GM18951 (cell line): ENCODE measurements around the gene KIAA0825.

ENCODE experiments used
- POLR2A ChIP-seq: IDR thresholded peaks from 4 replicates; pipeline ENCODE4 v1.6.1; 2011; ENCODE audit warnings: mild to moderate bottlenecking; ENCODE audit not compliant: insufficient read length, insufficient read depth; ENCODE audit errors: extremely low read depth
- in situ Hi-C: fragments of 300-500 bp; cut with MboI; formaldehyde crosslinking; loops from one replicate; pipeline ENCODE4 v1.12.0; 2022; ENCODE audit warnings: low sequenced_read_pairs, mixed read lengths, inconsistent platforms; ENCODE audit not compliant: unreplicated experiment

KIAA0825 gene

GRCh38 chr5:94470802-94471201 lies 147.6 kb downstream of the KIAA0825 start:
- in situ Hi-C loops, result no loop called here
- TF ChIP-seq POLR2A, result no peak

- in situ Hi-C loops, result no loop called here
- TF ChIP-seq POLR2A, result no peak
These were observed 148.5 kb downstream of the KIAA0825 start for GRCh38 chr5:94469894-94470329.

GRCh38 chr5:94467954-94468930 lies 150.2 kb downstream of the KIAA0825 start:
- in situ Hi-C loops, result no loop called here
- no peak for TF ChIP-seq POLR2A

DNA sequence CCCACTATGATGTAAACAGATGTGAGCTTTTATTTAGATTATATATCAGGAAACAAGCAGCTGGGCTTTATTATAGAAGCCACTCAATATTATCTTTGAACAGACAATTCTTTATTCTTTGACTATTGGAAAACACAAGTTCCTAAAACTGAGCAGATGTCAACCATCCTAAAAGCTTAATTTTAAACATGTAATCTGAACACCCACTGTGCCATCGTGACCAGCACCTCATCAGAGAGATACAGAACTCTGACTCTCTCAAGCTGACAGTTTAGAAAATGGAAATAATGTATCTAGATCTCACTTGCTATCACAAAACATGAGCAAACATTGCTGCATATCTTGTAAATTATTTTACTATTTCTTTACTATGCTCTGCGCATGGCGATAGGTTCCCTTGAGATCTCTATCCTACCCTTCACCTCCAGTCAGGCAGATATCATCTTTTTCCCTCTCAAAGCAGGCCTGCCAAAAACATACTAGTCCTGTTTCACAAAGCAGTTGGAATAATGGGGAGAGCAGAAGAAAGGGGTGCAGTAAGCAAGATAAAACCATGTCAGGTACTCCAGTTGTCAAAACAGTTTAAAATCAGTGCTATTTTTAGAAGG lies 151.0 kb downstream of the KIAA0825 start:
- no peak for TF ChIP-seq POLR2A
- in situ Hi-C loops, result no loop called here

GRCh38 chr5:94463739-94464138 lies 154.7 kb downstream of the KIAA0825 start:
- in situ Hi-C loops, result no loop called here
- no peak for TF ChIP-seq POLR2A

DNA sequence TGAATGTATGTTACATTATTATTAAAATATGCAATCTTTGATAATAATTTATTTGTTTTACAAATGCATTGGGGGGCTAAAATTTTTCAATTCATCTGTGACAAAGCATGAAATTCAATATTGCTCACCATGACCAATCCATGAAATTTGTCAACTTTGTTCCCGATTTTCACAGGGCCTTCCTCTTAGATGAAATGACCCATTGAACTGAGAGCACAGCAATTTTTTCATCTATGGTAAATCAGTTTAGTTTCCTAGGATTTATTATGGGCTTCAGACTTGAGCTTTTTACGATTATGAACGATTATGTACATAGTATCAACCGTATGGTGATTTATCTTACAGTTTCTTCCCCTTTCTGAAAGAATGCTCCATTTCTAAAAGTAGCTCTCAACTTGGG lies 157.3 kb downstream of the KIAA0825 start:
- TF ChIP-seq POLR2A, result no peak
- in situ Hi-C loops, result no loop called here

DNA sequence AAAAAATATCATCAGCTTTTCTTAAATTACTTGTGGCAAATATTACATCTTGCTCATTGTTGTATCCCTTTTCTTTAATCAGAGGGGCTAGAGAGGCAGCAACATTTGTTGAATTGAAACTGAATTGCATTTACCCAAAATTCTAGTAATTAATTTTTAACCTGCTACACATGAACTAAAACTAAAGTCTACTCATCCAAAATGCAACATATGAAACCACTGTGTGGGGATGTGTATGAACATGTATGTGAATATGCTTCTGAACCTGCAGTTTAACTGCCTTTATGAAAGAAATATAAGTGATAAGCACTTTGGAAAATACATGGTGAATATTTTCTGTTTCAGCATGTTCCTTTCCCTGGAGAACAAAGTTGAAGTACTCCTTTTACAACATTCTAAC lies 158.5 kb downstream of the KIAA0825 start:
- TF ChIP-seq POLR2A, result no peak
- in situ Hi-C loops, result no loop called here

DNA sequence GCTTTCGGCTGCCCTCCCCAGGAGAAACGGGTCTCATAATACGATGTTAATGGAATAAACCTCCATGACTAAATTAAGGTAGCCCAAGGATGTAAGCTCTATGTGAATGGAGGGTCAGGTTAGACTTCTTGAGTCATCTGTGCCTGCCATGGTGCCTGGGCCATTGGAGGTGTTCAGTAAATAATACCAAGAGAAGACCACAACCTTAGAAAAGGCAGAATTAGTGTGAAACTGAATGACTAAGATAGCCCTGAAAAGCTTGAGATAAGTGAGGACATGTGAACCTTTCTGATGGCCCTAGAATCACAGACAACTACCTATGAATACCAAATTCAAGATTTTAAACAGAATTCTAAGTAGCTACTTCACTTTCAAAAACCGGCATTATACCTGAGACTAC lies 160.6 kb downstream of the KIAA0825 start:
- TF ChIP-seq POLR2A, result no peak
- in situ Hi-C loops, result no loop called here

DNA sequence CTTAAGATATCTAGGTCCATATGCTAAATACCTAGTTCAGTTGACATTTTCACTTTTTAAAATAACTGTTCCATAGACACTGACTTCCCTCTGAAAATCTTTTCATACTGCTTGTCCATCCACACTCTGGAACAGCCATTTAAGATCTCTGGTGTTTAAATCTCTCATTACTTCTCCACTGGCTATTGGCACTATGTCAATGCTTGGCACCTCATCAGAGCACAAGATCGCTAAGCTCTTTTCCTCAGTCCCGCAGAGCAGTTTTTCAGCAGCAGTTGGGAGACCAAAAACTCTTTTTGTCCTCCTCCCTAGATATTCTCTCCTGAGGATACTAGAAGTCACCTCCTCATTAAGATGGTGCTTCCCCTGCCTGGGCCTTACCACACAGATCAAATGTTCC lies 172.7 kb downstream of the KIAA0825 start:
- TF ChIP-seq POLR2A, result no peak
- in situ Hi-C loops, result no loop called here

DNA sequence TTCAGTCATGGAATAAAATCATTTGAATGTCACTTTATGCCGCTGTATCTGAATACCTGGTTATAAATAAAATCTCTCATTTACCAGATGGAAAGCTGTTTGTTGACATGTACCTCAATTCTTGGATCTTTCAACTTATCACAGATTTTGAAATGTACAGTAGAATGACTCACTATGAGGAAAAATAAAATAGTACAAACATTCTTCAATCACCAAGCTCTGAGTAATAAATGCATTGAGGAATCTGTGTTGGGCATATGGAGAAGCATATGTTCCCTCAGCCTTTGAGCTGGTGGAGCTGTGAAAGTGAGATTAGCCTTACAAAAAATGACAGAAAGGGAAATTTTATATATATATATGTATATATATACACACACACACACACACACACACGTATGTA lies 175.4 kb downstream of the KIAA0825 start:
- in situ Hi-C loops, result no loop called here

DNA sequence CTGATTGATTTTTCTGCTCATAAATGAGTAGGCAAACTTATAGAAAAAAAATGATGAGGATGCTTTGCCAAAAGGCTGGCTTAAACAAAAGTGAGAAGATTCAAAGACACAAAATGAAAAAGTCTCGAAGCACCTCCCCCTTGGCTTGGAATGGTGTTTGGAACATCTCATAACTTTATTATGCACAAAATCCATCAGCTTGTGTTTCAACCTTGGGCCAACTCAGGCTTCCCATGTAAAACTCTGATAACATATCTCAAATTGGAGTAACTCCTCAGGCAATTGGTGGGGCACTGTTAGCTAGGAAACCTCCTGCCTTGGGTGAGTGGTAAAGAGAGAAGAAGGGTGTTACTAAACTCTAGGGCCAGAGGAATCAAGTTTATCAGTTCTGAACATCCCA lies 176.3 kb downstream of the KIAA0825 start:
- TF ChIP-seq POLR2A, result no peak
- in situ Hi-C loops, result no loop called here

More for the DNA sequence above, 175.4 kb downstream of the KIAA0825 start:
- no peak for TF ChIP-seq POLR2A

- in situ Hi-C loops, result no loop called here
These were observed 178.4 kb downstream of the KIAA0825 start for GRCh38 chr5:94440015-94440414.

DNA sequence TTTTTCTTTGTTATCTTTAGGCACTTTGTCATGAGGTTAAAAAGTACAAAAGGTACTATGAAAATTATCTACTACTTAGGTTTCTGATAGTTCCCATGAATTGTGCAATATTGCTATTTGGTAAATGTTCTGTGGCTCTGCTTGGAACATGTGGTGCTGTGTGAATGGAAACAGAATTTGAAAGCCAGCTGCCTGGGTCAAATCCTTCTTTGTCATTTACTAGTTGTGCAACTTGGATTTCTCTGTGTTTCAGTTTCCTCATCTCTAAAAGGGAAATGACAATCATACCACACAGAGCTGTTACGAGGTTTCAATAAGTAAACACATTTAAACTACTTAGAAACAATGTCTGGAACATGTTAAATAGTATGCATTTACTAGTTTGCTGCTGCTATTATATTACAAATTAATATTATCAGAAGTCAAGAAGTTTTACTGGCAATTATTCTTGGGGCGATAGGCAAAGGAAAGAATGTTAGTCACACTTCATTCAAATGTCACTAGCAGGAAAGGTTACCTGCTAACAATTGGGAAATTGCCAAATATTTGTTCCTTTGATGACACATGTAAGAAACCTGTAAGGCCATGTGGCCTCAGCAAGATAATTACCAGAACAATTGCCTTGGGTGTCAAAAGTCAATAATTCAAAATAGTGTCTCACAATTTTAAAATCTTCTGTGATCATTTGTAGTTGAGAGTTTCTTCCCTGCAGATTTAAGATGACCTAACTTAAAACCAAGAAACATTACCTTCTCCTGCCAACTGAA lies 184.8 kb downstream of the KIAA0825 start:
- in situ Hi-C loops, result no loop called here
- no peak for TF ChIP-seq POLR2A

More at GRCh38 chr5:94440015-94440414, 178.4 kb downstream of the KIAA0825 start:
- TF ChIP-seq POLR2A, result no peak
